OCI-LY7 (cell line): ENCODE data around the gene POP4. TPM values are rescaled to one million over a fixed set of nuclear protein-coding genes. Genes with fewer than 3 reads are reported as not detected.

Source experiments
- BruUV-seq: library from RNA; stranded (reverse); fragments of 400-500 nt; replicated peaks from 2 replicates; lab custom pipeline; 2021; lab: Mats Ljungman, UMichigan
- CTCF ChIA-PET: fragments of 300-600 bp; sonication (Branson Sonifier 250); formaldehyde crosslinking; loops from one replicate; lab custom pipeline; 2022; ENCODE audit warnings: antibody characterized with exemption; ENCODE audit not compliant: unreplicated experiment; lab: Charles Lee
- POLR2A ChIA-PET: fragments of 300-600 bp; sonication (Branson Sonifier 250); formaldehyde crosslinking; loops from one replicate; lab custom pipeline; 2022; ENCODE audit warnings: antibody characterized with exemption; lab: Charles Lee
- DNase-seq: peaks from one replicate; pipeline ENCODE4 v3.0.0-alpha.2; 2015; ENCODE audit warnings: low spot score
- H2AFZ ChIP-seq: fragments of 200-600 bp; sonication (generic), shearing (Covaris generic); 2 replicates; pipeline ENCODE4 v1.6.1; 2014; ENCODE audit warnings: mild to moderate bottlenecking, antibody characterized with exemption, low read length, moderate library complexity
- H3K27ac ChIP-seq: fragments of 200-600 bp; sonication (generic); 2 replicates; pipeline ENCODE4 v1.5.1; 2014; ENCODE audit warnings: mixed run types, low read depth, mild to moderate bottlenecking, moderate library complexity, low read length, inconsistent platforms; ENCODE audit not compliant: poor library complexity, severe bottlenecking
- H3K36me3 ChIP-seq: fragments of 200-600 bp; sonication (generic); 2 replicates; pipeline ENCODE4 v1.6.1; 2014; ENCODE audit warnings: mild to moderate bottlenecking, antibody characterized with exemption, low read length, moderate library complexity, mixed read lengths; ENCODE audit not compliant: insufficient read depth
- H3K4me1 ChIP-seq: fragments of 200-600 bp; sonication (generic); 2 replicates; pipeline ENCODE4 v1.5.1; 2014; ENCODE audit warnings: mild to moderate bottlenecking, low read length; ENCODE audit not compliant: insufficient read depth, poor library complexity, severe bottlenecking
- H3K4me2 ChIP-seq: fragments of 200-600 bp; sonication (generic); 2 replicates; pipeline ENCODE4 v1.6.1; 2014; ENCODE audit warnings: mild to moderate bottlenecking, low read length
- H3K4me3 ChIP-seq: fragments of 200-600 bp; sonication (generic); 2 replicates; pipeline ENCODE4 v1.5.1; 2014; ENCODE audit warnings: mild to moderate bottlenecking, low read depth, low read length; ENCODE audit not compliant: poor library complexity, severe bottlenecking
- H3K79me2 ChIP-seq: fragments of 200-600 bp; sonication (generic); 2 replicates; pipeline ENCODE4 v1.6.1; 2016; ENCODE audit warnings: low read depth, mild to moderate bottlenecking, low read length, moderate library complexity, mixed read lengths; ENCODE audit not compliant: insufficient read depth
- H3K9me2 ChIP-seq: fragments of 200-600 bp; sonication (generic); 2 replicates; pipeline ENCODE4 v1.6.1; 2016; ENCODE audit warnings: mild to moderate bottlenecking, low read length, mixed read lengths; ENCODE audit not compliant: insufficient read depth
- H3K9me3 ChIP-seq: fragments of 200-600 bp; sonication (generic); 2 replicates; pipeline ENCODE4 v1.6.1; 2014; ENCODE audit warnings: mild to moderate bottlenecking, mixed run types, low read length, mixed read lengths
- H4K20me1 ChIP-seq: fragments of 200-600 bp; sonication (generic); 2 replicates; pipeline ENCODE4 v1.6.1; 2014; ENCODE audit warnings: mild to moderate bottlenecking, antibody characterized with exemption, low read length, moderate library complexity, mixed read lengths; ENCODE audit not compliant: insufficient read depth
- CTCF ChIP-seq: fragments of 200-600 bp; sonication (generic); conservative IDR thresholded peaks from 2 replicates; pipeline ENCODE4 v1.5.1; 2014; ENCODE audit warnings: mild to moderate bottlenecking, antibody characterized with exemption, low read length, moderate library complexity, mixed read lengths
- EZH2phosphoT487 ChIP-seq: fragments of 200-600 bp; sonication (generic); IDR thresholded peaks from 2 replicates; pipeline ENCODE4 v1.6.1; 2018; ENCODE audit warnings: low read depth, borderline replicate concordance, mild to moderate bottlenecking, mixed run types, antibody characterized with exemption, low read length, moderate library complexity, mixed read lengths
- intact Hi-C: fragments of 100-400 bp; cut with micrococcal nuclease; formaldehyde crosslinking; loops from one replicate; pipeline ENCODE4 v1.10.0; 2022; ENCODE audit not compliant: unreplicated experiment
- total RNA-seq, 2 experiments: library from RNA; depleted of rRNA in 1 of 2; stranded (reverse); fragments of >200 nt in 1 of 2; shearing (Covaris generic) in 1 of 2; gene quantifications; 2 replicates each; pipeline ENCODE4 v1.2.3, GENCODE V29; 2014 to 2022

POP4 gene
- total RNA-seq, 2 experiments from 2014 or later = 83.5 to 105 TPM

DNA sequence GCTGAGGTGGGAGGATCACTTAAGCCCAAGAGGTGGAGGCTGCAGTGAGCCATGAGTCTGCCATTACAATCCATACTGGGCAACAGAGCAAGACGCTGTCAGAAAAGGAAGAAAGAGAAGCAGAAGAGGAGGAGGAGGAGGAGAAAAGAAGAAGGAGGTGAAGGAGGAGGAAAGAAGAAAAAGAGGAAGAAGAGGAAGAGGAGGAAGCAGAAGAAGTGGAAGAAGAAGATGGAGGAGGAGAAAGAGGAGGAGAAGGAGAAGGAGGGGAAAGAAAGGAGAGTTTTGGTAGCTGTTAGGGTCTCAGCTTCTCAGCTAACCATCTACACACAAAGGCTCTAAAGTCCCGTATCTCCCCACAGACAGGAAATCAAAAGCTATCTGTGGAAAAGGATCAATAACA lies 35.5 kb downstream of the POP4 start:
- intact Hi-C loops = no loop called here
- no peaks in the 10 kb centered on the region for H3K36me3 ChIP-seq
- no peak overlapping the region for H2AFZ ChIP-seq
- no TSS peak for BruUV-seq
- no peak overlapping the region for H3K27ac ChIP-seq
- H4K20me1 ChIP-seq = no peaks in the 10 kb centered on the region
- H3K9me3 ChIP-seq = no peaks in the 10 kb centered on the region
- no peaks in the 10 kb centered on the region for H3K4me1 ChIP-seq
- no peak overlapping the region for H3K4me3 ChIP-seq
- no peaks in the 10 kb centered on the region for H3K79me2 ChIP-seq
- CTCF ChIA-PET = no interaction called here
- H3K4me2 ChIP-seq = no peak overlapping the region
- POLR2A ChIA-PET = interaction anchor here (0.6 kb wide), 1 partner anchor 43 kb away, joined by 3 read pairs; no protein-coding TSS in a partner anchor
- TF ChIP-seq EZH2phosphoT487 (no peak), CTCF (no peak)
- DNase-seq = no peak
- H3K9me2 ChIP-seq = no peaks in the 10 kb centered on the region

GRCh38 chr19:29643361-29643935 lies 37.4 kb downstream of the POP4 start:
- CTCF ChIA-PET = no interaction called here

More at GRCh38 chr19:29643361-29643935, 37.4 kb downstream of the POP4 start:
- Histone ChIP-seq H3K9me2 (no peaks in the 10 kb centered on the region), H4K20me1 (no peaks in the 10 kb centered on the region), H3K4me2 (no peak overlapping the region), H2AFZ (no peak overlapping the region), H3K27ac (no peak overlapping the region), H3K4me3 (no peak overlapping the region), H3K79me2 (no peaks in the 10 kb centered on the region), H3K36me3 (no peaks in the 10 kb centered on the region), H3K4me1 (no peaks in the 10 kb centered on the region), H3K9me3 (no peaks in the 10 kb centered on the region)
- BruUV-seq = no TSS peak
- TF ChIP-seq EZH2phosphoT487 (no peak), CTCF (no peak)
- POLR2A ChIA-PET = interaction anchor here (0.6 to 0.8 kb wide), 2 partner anchors 24 to 95 kb away, joined by 3 to 4 read pairs; no protein-coding TSS in a partner anchor
- DNase-seq = no peak
- intact Hi-C loops = no loop called here
